ENCODE results near the gene ARL14EPL.

DNA sequence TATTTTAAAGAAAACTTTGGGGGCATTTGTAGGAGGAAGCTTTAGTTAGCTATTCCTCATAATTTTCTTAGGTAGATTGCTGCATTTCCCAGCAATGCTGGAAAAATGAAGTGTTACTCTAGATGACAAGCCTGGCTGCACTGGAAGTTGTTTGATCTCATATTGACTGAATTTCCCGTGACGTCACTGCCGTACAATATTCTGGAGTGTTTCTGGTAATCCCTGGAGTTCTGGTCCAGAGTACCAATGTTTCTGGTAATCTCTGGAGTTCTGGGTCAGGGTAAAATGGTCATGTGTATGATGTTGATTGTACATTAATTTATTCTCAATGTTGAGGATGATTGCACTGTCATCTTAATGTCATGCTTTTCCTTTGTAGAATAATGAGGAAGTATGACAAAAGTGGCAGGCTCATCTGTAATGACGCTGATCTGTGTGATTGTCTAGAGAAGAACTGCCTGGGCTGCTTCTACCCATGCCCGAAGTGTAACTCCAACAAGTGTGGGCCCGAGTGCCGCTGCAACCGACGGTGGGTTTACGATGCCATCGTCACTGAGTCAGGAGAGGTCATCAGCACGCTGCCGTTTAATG is 26.2 kb downstream of the ARL14EPL start:
- TF ChIP-seq EP300 (IDR thresholded peaks at IDR 0.05) (no peak), POLR2A (IDR thresholded peaks at IDR 0.05) (no peak), POLR2AphosphoS5 (IDR thresholded peaks at IDR 0.05) (no peak)
- TF ChIP-seq, protein P1, sequence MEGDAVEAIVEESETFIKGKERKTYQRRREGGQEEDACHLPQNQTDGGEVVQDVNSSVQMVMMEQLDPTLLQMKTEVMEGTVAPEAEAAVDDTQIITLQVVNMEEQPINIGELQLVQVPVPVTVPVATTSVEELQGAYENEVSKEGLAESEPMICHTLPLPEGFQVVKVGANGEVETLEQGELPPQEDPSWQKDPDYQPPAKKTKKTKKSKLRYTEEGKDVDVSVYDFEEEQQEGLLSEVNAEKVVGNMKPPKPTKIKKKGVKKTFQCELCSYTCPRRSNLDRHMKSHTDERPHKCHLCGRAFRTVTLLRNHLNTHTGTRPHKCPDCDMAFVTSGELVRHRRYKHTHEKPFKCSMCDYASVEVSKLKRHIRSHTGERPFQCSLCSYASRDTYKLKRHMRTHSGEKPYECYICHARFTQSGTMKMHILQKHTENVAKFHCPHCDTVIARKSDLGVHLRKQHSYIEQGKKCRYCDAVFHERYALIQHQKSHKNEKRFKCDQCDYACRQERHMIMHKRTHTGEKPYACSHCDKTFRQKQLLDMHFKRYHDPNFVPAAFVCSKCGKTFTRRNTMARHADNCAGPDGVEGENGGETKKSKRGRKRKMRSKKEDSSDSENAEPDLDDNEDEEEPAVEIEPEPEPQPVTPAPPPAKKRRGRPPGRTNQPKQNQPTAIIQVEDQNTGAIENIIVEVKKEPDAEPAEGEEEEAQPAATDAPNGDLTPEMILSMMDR (IDR thresholded peaks at IDR 0.05), result no peak

All from sigmoid colon (tissue), 4 donors.